Activated CD8-positive, alpha-beta memory T cell treated with anti-CD3 and anti-CD28 coated beads for 36 hours (primary cell): ENCODE results near the gene FSTL4. TPM values are rescaled to one million over a fixed set of nuclear protein-coding genes. Genes with fewer than 3 reads are reported as not detected.

Experiments
- CTCF ChIA-PET: fragments of 350-600 bp; sonication (Branson Sonifier 250); formaldehyde crosslinking; loops from one replicate; lab custom pipeline; 2021; ENCODE audit warnings: antibody characterized with exemption; lab: Charles Lee
- POLR2A ChIA-PET: fragments of 350-600 bp; sonication (Branson Sonifier 250); formaldehyde crosslinking; loops from one replicate; lab custom pipeline; 2021; ENCODE audit warnings: antibody characterized with exemption; lab: Charles Lee
- total RNA-seq, 2 experiments: library from RNA; stranded (reverse); gene quantifications; one replicate each; pipeline ENCODE4 v1.2.3, GENCODE V29; 2021

The FSTL4 gene
- total RNA-seq, 2 experiments from 2014 or later: 0.30 TPM; not detected in 1

- POLR2A ChIA-PET: no interaction called here
- CTCF ChIA-PET: interaction anchor here (0.8 to 1.8 kb wide), 7 partner anchors 8 to 447 kb away, joined by 3 to 6 read pairs (median 3); no protein-coding TSS in a partner anchor
Observed at GRCh38 chr5:133423011-133423617, 189.2 kb downstream of the FSTL4 start.

DNA sequence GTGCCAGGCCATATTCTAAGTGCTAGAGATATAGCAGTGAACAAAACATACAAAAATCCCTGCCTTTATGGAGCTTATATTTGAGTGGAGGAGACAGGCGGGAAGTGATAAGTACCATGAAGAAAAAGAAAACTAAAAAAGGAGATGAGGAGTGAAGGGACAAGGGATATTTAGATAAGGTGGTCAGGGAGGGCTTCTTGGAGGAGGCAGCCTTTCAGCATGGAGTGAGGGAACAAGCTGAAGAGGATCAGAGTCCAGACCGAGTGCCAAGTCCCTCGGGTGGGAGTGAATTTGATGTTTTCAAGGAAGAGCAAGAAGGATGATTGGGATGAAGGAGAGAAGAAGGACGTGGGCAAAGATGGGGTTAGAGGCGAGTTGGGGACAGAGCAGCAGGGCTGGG, 190.5 kb downstream of the FSTL4 start:
- CTCF ChIA-PET: no interaction called here

GRCh38 chr5:133421394-133421793, 190.9 kb downstream of the FSTL4 start:
- CTCF ChIA-PET: no interaction called here
- POLR2A ChIA-PET: no interaction called here

More for the DNA sequence above, 190.5 kb downstream of the FSTL4 start:
- POLR2A ChIA-PET: no interaction called here

DNA sequence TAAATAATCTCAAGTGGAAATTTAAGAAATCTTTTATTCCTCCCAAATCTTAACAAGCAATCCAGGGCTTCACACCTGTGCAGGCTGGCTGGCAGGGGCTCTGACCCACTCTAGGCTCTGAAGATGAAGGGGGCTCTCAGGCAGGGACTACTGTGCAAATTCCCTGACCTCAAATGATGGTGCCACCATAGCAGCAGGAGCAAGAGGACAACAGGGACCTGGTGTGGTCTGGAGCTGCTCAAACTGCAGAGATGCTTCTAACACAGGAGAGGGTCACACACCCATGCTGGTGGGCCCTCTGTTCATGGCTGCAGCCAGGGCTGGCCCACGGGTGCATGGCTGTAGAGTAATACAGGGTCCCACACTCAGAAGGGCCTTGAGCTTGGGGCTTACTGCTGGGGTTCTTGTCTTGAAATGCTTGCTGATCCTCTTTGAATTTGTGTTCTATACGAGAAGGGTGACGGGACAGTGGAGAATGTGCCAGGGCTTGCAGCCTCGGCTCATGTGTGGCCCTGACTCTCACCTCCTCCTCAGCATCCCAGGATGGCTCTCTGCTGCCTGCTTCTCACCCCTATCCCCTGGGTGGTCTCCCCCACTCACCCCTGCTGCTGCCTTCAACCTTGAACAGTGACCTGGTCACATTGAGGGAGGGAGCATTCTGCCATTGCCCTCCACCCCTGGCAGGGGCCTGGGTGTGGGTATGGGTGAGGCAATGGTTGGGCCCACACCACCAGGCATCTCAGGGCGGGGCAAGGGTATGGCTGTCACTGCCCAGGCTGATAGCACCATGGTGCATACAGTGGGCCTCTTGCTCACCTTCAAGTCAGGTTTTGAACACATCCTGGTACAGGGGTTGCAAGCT, 191.7 kb downstream of the FSTL4 start:
- ChIA-PET POLR2A (no interaction called here), CTCF (no interaction called here)

DNA sequence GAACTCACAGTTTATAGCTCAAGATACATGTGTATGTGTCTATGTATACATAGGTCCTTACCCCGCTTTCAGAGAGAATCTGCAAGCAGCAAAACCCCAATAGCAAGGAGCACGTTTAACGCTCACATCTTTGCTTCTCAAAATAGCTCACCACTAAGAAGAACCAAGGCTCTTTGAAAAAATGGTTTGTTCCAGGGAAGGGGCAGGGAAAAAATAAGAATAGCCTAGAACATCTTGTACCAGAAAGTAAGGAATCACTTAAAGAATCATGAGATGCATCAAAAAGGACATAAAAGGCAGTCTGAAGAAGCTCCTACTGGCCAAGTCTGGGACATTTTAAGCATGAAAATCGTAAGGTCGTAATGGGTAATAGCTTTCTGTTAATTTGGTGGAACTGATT, 196.4 kb downstream of the FSTL4 start:
- CTCF ChIA-PET: interaction anchor here (1.0 to 1.6 kb wide), 2 partner anchors 8 to 10 kb away, joined by 3 to 4 read pairs; no protein-coding TSS in a partner anchor
- POLR2A ChIA-PET: no interaction called here

- CTCF ChIA-PET: interaction anchor here (1.0 to 1.6 kb wide), 2 partner anchors 8 to 11 kb away, joined by 3 to 4 read pairs; no protein-coding TSS in a partner anchor
- POLR2A ChIA-PET: no interaction called here
Observed at GRCh38 chr5:133415506-133415905, 196.8 kb downstream of the FSTL4 start.

GRCh38 chr5:133412661-133413060, 199.7 kb downstream of the FSTL4 start:
- ChIA-PET CTCF (no interaction called here), POLR2A (no interaction called here)

- ChIA-PET POLR2A (no interaction called here), CTCF (no interaction called here)
Observed at GRCh38 chr5:133410335-133410828, 202.0 kb downstream of the FSTL4 start.

- ChIA-PET POLR2A (no interaction called here), CTCF (no interaction called here)
Observed at GRCh38 chr5:133409210-133409674, 203.1 kb downstream of the FSTL4 start.

- POLR2A ChIA-PET: no interaction called here
- CTCF ChIA-PET: no interaction called here
Observed at GRCh38 chr5:133408322-133408721, 204.0 kb downstream of the FSTL4 start.

- POLR2A ChIA-PET: no interaction called here
- CTCF ChIA-PET: no interaction called here
Observed at GRCh38 chr5:133406977-133407632, 205.2 kb downstream of the FSTL4 start.

- POLR2A ChIA-PET: no interaction called here
Observed at GRCh38 chr5:133406208-133406976, 205.9 kb downstream of the FSTL4 start.

DNA sequence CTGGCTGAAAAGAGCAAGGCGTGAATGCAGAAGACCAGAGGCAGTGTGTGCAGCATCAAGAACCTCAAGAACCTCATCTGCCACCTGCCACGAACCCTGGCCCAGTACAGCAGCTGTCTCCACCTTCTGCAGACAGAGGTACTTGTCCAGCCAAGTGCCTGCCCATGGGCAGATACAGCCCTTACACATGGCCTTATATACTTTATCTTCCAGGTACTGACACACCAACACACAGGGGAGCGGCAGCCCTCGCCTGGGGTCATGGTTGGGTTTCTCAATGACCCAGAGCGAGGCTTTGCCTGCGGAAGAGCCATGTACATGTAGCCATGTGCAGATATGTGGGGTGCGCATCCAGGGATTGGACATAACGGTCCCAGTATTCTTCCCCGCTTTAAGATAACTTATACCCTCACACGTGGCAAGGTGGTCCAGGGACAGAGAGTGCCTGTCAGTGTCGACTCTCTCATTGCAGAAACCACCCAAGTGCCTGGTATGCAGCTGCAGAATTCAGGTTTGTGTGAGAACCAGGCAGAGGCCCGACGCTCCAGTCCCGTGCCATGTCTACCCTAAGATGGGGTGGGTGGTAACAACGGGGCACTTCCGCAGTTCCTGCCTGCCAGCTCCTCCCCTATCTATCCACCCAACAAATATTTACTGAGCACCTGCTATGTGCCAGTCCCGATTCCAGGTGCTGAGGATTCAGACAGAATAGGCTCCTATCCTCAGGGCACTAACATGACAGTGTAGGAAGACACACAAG, 206.9 kb downstream of the FSTL4 start:
- POLR2A ChIA-PET: no interaction called here
- CTCF ChIA-PET: no interaction called here

More at GRCh38 chr5:133406208-133406976, 205.9 kb downstream of the FSTL4 start:
- CTCF ChIA-PET: no interaction called here

DNA sequence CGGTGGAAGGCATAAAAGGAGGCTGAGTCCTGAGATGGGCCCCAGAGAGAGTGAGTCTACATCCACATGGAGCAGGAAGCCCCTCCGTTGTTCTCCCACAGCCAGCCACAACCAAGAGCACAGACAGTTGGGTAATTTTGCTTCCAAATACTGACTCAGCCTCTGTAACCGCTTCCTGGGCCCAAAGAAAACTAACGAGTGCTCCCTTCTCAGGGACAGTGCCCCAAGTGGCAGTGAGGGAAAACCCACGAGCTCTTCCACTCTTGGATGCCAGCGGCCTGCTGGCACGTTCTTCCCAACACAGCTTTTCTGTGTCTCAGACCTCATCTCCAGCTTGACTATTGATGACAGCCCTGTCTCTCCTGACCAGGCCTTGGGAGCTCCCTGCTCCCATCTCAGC, 207.6 kb downstream of the FSTL4 start:
- ChIA-PET CTCF (no interaction called here), POLR2A (no interaction called here)

GRCh38 chr5:133403741-133404364, 208.5 kb downstream of the FSTL4 start:
- CTCF ChIA-PET: no interaction called here
- POLR2A ChIA-PET: no interaction called here

DNA sequence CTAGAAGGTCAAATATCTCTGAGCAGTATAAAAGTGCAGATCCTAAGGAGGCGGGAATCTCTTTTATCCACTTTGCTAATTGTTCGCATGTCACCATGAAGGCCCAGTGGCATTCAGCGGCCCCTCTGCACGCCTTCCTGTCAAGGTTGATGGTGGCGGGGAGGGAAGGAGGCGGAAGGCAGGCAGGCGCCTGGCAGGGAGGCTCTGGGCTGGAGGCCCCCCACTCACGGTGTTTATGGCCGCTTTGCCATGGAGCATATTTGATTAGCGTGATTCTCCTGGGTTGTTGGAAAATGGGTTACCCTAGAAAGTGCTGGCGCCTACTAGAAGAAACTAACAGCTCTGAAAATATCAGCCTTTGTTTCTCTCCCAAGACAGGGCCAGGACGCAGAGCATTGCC, 209.6 kb downstream of the FSTL4 start:
- ChIA-PET CTCF (no interaction called here), POLR2A (no interaction called here)

DNA sequence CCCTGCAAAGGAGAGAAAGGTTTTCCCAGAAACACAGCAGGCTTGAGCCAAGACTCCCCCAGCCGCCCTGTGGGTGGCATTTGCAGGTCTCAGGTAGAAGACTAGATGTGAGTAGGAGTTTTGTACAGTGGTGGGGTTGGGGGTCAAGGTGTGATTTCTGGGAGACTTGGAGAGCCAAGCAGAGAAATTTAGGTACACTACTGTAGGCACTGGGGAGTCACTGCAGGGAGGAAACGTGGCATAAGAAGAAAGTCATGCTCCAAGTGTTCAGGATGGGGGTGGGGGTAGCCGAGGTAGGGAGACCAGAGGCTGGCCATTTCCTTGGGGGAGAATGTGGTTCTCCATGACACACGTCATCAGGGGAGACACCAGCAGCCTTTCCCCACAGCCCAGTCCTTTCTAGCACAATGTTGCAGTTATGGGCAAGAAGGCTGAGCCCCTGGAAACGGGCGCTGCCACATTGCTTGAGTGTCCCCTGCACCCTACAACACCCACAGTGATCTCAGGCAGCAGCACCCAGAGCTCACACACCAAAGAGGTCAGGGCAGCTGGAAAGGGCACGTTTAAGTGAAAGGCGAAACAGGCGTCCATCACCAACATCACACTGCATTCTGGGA, 210.5 kb downstream of the FSTL4 start:
- CTCF ChIA-PET: no interaction called here
- POLR2A ChIA-PET: no interaction called here
